Neural cell (in vitro differentiated cells): Measurements from ENCODE around the gene KRTAP5-2. TPM values are rescaled to one million over a fixed set of nuclear protein-coding genes. Genes with fewer than 3 reads are reported as not detected.

Experiments used
- H2AFZ ChIP-seq: fragments of 200-600, 300-800 bp; sonication (generic), shearing (Covaris generic); 2 replicates; pipeline ENCODE4 v1.6.0; 2014; ENCODE audit warnings: low read depth, mild to moderate bottlenecking, antibody characterized with exemption, low read length, moderate library complexity
- H3F3A ChIP-seq: fragments of 200-600 bp; shearing (Covaris generic); 2 replicates; pipeline ENCODE4 v1.6.1; 2016; ENCODE audit warnings: mild to moderate bottlenecking, moderate library complexity, mixed read lengths, antibody characterized with exemption, low read length; ENCODE audit not compliant: insufficient read depth, poor library complexity, severe bottlenecking
- H3K27ac ChIP-seq: fragments of 200-600, 300-800 bp; sonication (generic), shearing (Covaris generic); 2 replicates; pipeline ENCODE4 v1.5.1; 2014; ENCODE audit warnings: mild to moderate bottlenecking, low read length, moderate library complexity
- H3K27me3 ChIP-seq: fragments of 300-800, 200-600 bp; sonication (generic), shearing (Covaris generic); 2 replicates; pipeline ENCODE4 v1.6.0; 2014; ENCODE audit warnings: mild to moderate bottlenecking, low read depth, low read length, moderate library complexity; ENCODE audit not compliant: insufficient read depth
- H3K36me3 ChIP-seq: fragments of 300-800, 200-600 bp; sonication (generic), shearing (Covaris generic); 2 replicates; pipeline ENCODE4 v1.5.1; 2014; ENCODE audit warnings: mild to moderate bottlenecking, antibody characterized with exemption, low read length, moderate library complexity; ENCODE audit not compliant: insufficient read depth
- H3K4me2 ChIP-seq: fragments of 300-800, 200-600 bp; sonication (generic), shearing (Covaris generic); 2 replicates; pipeline ENCODE4 v1.6.0; 2014; ENCODE audit warnings: mild to moderate bottlenecking, low read length
- H3K4me3 ChIP-seq: fragments of 300-800, 200-600 bp; sonication (generic), shearing (Covaris generic); 2 replicates; pipeline ENCODE4 v1.5.1; 2014; ENCODE audit warnings: mild to moderate bottlenecking, low read length, moderate library complexity
- H3K79me2 ChIP-seq: fragments of 200-600 bp; shearing (Covaris generic); replicated peaks from 2 replicates; pipeline ENCODE4 v1.6.0; 2014; ENCODE audit warnings: mild to moderate bottlenecking, low read length, moderate library complexity; ENCODE audit not compliant: insufficient read depth
- H3K9ac ChIP-seq: fragments of 300-800, 200-600 bp; sonication (generic), shearing (Covaris generic); 2 replicates; pipeline ENCODE4 v1.6.1; 2016; ENCODE audit warnings: mild to moderate bottlenecking, low read length, mixed read lengths
- H3K9me2 ChIP-seq: fragments of 200-600 bp; shearing (Covaris generic); 2 replicates; pipeline ENCODE4 v1.6.1; 2016; ENCODE audit warnings: mild to moderate bottlenecking, low read length, mixed read lengths; ENCODE audit not compliant: insufficient read depth
- H3K9me3 ChIP-seq: fragments of 200-600, 300-800 bp; sonication (generic), shearing (Covaris generic); 2 replicates; pipeline ENCODE4 v1.6.1; 2016; ENCODE audit warnings: mild to moderate bottlenecking, mixed run types, low read length, moderate library complexity, mixed read lengths
- H4K20me1 ChIP-seq: fragments of 200-600 bp; shearing (Covaris generic); 2 replicates; pipeline ENCODE4 v1.6.1; 2016; ENCODE audit warnings: mild to moderate bottlenecking, mixed run types; ENCODE audit not compliant: insufficient read depth
- EP300 ChIP-seq: fragments of 450-650 bp; conservative IDR thresholded peaks from 2 replicates; pipeline ENCODE4 v1.6.1; 2014; ENCODE audit warnings: antibody characterized with exemption, mild to moderate bottlenecking, moderate library complexity; ENCODE audit not compliant: poor library complexity, severe bottlenecking
- EZH2 ChIP-seq: fragments of 200-600, 300-800 bp; shearing (Covaris generic), sonication (generic); IDR thresholded peaks from 2 replicates; pipeline ENCODE4 v1.6.1; 2014; ENCODE audit warnings: antibody characterized with exemption, low read length, borderline replicate concordance, mild to moderate bottlenecking; ENCODE audit not compliant: insufficient read depth, poor library complexity, severe bottlenecking
- MXI1 ChIP-seq: fragments of 450-650 bp; conservative IDR thresholded peaks from 2 replicates; pipeline ENCODE4 v1.6.1; 2014; ENCODE audit warnings: antibody characterized with exemption, mild to moderate bottlenecking; ENCODE audit not compliant: poor library complexity, severe bottlenecking
- POLR2AphosphoS5 ChIP-seq: IDR thresholded peaks from 2 replicates; pipeline ENCODE4 v1.6.1; 2012
- RAD21 ChIP-seq: fragments of 450-650 bp; conservative IDR thresholded peaks from 2 replicates; pipeline ENCODE4 v1.6.1; 2014; ENCODE audit warnings: antibody characterized with exemption, mild to moderate bottlenecking, moderate library complexity
- SMC3 ChIP-seq: fragments of 450-650 bp; conservative IDR thresholded peaks from 2 replicates; pipeline ENCODE4 v1.6.1; 2014; ENCODE audit warnings: antibody characterized with exemption, mild to moderate bottlenecking, moderate library complexity; ENCODE audit not compliant: poor library complexity
- TAF1 ChIP-seq: IDR thresholded peaks from 2 replicates; pipeline ENCODE4 v1.6.1; 2012; ENCODE audit warnings: low read depth
- polyA plus RNA-seq: library from polyadenylated mRNA; depleted of rRNA; stranded (reverse); fragments of >200 nt; gene quantifications from 2 replicates; pipeline ENCODE4 v1.2.3, GENCODE V29; 2014
- TF ChIP-seq, protein P1 (sequence below): fragments of 450-650 bp; IDR thresholded peaks from 2 replicates; pipeline ENCODE4 v1.5.1; 2014; ENCODE audit warnings: antibody characterized with exemption, mild to moderate bottlenecking, moderate library complexity; ENCODE audit not compliant: poor library complexity, severe bottlenecking
- TF ChIP-seq, protein P2 (sequence below): IDR thresholded peaks from 2 replicates; pipeline ENCODE4 v1.6.1; 2012; ENCODE audit warnings: borderline replicate concordance

Gene KRTAP5-2
- polyA plus RNA-seq, 1 donor from 2014 or later, result not detected

DNA sequence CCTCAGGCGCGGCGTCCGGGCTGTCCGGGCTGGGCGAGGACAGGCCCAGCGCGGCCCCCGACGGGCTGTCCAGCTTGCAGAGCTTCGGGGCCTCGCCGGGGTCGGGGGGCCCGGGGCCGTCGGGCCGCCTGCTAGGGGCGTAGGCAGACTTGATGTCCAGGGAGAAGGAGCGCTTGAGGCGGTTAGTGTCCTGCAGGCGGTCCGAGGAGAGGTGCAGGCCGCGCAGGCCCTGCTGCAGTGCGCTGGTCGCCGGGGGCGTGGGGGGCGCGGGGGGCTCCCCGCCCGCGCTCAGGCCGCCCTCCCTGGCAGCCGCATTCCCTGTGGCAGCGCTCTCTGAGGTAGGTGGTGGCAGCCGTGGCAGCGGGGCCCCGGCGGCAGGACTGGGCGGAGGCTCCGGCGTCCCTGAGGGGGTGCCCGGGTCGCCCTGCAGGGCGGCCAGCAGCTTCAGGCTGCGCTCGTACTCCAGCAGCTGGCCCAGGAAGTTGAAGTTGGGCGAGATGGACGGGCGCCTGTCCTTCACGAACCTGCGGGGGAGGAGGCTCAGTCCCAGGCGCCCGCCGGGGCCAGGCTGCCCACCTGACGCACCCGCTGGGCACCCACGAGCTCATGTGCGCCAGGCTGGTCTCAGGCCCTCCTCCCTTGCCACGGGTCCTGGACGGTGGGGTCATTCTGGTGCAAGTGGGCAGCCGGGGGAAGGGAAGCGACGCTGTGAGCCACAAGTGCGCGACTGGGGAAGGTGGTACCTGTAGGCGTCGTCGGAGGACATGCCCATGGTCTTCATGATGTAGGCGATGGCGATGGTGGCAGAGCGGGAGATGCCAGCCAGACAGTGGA is 40.8 kb downstream of the KRTAP5-2 start:
- Histone ChIP-seq H3K4me3 (no peak overlapping the region), H3K79me2 (no peaks in the 10 kb centered on the region), H3K36me3 (no peaks in the 10 kb centered on the region), H3K9me3 (no peaks in the 10 kb centered on the region), H2AFZ (no peak overlapping the region), H3F3A (no peaks in the 10 kb centered on the region), H4K20me1 (peaks cover 35% of the 10 kb centered on the region), H3K27me3 (no peaks in the 10 kb centered on the region), H3K9ac (no peak overlapping the region), H3K9me2 (no peaks in the 10 kb centered on the region), H3K27ac (no peak overlapping the region), H3K4me2 (no peak overlapping the region)
- TF ChIP-seq RAD21 (no peak), SMC3 (no peak), EZH2 (no peak), EP300 (no peak), MXI1 (no peak), TAF1 (no peak), POLR2AphosphoS5 (no peak)
- TF ChIP-seq, protein P1, sequence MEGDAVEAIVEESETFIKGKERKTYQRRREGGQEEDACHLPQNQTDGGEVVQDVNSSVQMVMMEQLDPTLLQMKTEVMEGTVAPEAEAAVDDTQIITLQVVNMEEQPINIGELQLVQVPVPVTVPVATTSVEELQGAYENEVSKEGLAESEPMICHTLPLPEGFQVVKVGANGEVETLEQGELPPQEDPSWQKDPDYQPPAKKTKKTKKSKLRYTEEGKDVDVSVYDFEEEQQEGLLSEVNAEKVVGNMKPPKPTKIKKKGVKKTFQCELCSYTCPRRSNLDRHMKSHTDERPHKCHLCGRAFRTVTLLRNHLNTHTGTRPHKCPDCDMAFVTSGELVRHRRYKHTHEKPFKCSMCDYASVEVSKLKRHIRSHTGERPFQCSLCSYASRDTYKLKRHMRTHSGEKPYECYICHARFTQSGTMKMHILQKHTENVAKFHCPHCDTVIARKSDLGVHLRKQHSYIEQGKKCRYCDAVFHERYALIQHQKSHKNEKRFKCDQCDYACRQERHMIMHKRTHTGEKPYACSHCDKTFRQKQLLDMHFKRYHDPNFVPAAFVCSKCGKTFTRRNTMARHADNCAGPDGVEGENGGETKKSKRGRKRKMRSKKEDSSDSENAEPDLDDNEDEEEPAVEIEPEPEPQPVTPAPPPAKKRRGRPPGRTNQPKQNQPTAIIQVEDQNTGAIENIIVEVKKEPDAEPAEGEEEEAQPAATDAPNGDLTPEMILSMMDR, result no peak
- TF ChIP-seq, protein P2, sequence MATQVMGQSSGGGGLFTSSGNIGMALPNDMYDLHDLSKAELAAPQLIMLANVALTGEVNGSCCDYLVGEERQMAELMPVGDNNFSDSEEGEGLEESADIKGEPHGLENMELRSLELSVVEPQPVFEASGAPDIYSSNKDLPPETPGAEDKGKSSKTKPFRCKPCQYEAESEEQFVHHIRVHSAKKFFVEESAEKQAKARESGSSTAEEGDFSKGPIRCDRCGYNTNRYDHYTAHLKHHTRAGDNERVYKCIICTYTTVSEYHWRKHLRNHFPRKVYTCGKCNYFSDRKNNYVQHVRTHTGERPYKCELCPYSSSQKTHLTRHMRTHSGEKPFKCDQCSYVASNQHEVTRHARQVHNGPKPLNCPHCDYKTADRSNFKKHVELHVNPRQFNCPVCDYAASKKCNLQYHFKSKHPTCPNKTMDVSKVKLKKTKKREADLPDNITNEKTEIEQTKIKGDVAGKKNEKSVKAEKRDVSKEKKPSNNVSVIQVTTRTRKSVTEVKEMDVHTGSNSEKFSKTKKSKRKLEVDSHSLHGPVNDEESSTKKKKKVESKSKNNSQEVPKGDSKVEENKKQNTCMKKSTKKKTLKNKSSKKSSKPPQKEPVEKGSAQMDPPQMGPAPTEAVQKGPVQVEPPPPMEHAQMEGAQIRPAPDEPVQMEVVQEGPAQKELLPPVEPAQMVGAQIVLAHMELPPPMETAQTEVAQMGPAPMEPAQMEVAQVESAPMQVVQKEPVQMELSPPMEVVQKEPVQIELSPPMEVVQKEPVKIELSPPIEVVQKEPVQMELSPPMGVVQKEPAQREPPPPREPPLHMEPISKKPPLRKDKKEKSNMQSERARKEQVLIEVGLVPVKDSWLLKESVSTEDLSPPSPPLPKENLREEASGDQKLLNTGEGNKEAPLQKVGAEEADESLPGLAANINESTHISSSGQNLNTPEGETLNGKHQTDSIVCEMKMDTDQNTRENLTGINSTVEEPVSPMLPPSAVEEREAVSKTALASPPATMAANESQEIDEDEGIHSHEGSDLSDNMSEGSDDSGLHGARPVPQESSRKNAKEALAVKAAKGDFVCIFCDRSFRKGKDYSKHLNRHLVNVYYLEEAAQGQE, result no peak

DNA sequence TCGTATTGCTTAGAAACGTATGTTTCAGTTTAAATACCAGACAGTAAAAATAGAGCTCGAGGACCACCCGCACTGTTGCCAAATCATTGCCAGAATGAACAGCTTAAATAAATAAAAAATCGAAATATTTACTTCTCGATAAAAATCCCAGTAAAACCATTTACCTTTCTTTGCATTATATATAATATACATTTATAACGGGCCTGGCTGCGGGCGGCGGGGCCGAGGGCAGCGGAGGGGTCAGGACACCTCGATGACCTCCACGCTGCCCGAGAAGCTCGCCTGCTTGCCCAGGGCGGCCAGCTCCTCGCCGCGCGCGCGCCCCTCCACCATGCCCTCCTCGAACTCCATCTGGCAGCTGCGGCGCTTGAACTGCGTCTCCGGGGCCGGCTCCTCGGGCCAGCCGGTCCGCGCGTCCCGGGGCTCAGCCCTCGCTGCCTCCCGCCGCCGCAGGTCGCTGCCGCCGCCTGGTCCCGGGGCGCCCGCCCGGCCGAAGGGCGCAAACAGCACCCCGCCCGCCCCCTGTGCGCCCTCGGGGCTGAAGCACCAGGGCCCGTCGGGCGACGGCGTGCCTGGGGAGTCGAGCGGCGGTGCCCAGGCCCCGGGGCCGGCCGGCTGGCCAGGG is 41.7 kb downstream of the KRTAP5-2 start:
- Histone ChIP-seq H3K27me3 (no peaks in the 10 kb centered on the region), H3K9ac (no peak overlapping the region), H3K79me2 (no peaks in the 10 kb centered on the region), H3K36me3 (no peaks in the 10 kb centered on the region), H3K4me2 (no peak overlapping the region), H3F3A (no peaks in the 10 kb centered on the region), H4K20me1 (peaks cover 28% of the 10 kb centered on the region), H2AFZ (no peak overlapping the region), H3K4me3 (no peak overlapping the region), H3K9me3 (no peaks in the 10 kb centered on the region), H3K27ac (no peak overlapping the region), H3K9me2 (no peaks in the 10 kb centered on the region)
- TF ChIP-seq EP300, result no peak
- TF ChIP-seq, protein P2, result no peak
- no peak for TF ChIP-seq TAF1
- TF ChIP-seq RAD21, result no peak
- no peak for TF ChIP-seq SMC3
